KOPT-K1 (cell line): ENCODE data around the gene ERVK3-1.
"Not testable (repeated sequence)": the region's sequence is repeated elsewhere in the genome, so short reads cannot be mapped to it uniquely, and the experiment has no call there.

Experiments
- H3K27ac ChIP-seq: fragments of 200-600 bp; sonication (generic); 2 replicates; pipeline ENCODE4 v1.5.1; 2016; ENCODE audit warnings: antibody characterized with exemption, mild to moderate bottlenecking, low read depth, low read length; ENCODE audit not compliant: poor library complexity, severe bottlenecking
- H3K36me3 ChIP-seq: fragments of 200-600 bp; sonication (generic); 2 replicates; pipeline ENCODE4 v1.5.1; 2017; ENCODE audit warnings: antibody characterized with exemption, mild to moderate bottlenecking, low read length, moderate library complexity; ENCODE audit not compliant: insufficient read depth
- H3K9me3 ChIP-seq: fragments of 200-600 bp; sonication (generic); 2 replicates; pipeline ENCODE4 v1.5.1; 2017; ENCODE audit warnings: antibody characterized with exemption, low read length, mild to moderate bottlenecking; ENCODE audit not compliant: insufficient read depth, poor library complexity, severe bottlenecking

Gene ERVK3-1

GRCh38 chr19:58279925-58280316 is 25.3 kb upstream of the ERVK3-1 start:
- peaks cover 23% of the 10 kb centered on the region for H3K36me3 ChIP-seq
- peak overlapping the region; percentile 70 for H3K27ac ChIP-seq
- no peaks in the 10 kb centered on the region for H3K9me3 ChIP-seq

- Histone ChIP-seq H3K36me3 (peaks cover 55% of the 10 kb centered on the region), H3K27ac (no peak overlapping the region), H3K9me3 (no peaks in the 10 kb centered on the region)
These were observed 21.0 kb upstream of the ERVK3-1 start for GRCh38 chr19:58284199-58284598.

GRCh38 chr19:58291943-58292342 is 13.2 kb upstream of the ERVK3-1 start:
- peaks cover 98% of the 10 kb centered on the region for H3K36me3 ChIP-seq
- peaks cover 12% of the 10 kb centered on the region for H3K9me3 ChIP-seq
- H3K27ac ChIP-seq = no peak overlapping the region

- Histone ChIP-seq H3K9me3 (peaks cover 12% of the 10 kb centered on the region), H3K27ac (no peak overlapping the region), H3K36me3 (peaks cover 96% of the 10 kb centered on the region)
These were observed 10.3 kb upstream of the ERVK3-1 start for GRCh38 chr19:58294743-58295374.

- Histone ChIP-seq H3K27ac (no peak overlapping the region), H3K36me3 (peaks cover 96% of the 10 kb centered on the region), H3K9me3 (peaks cover 12% of the 10 kb centered on the region)
These were observed 9.1 kb upstream of the ERVK3-1 start for GRCh38 chr19:58296104-58296503.

- Histone ChIP-seq H3K36me3 (peaks cover 71% of the 10 kb centered on the region), H3K27ac (no peak overlapping the region), H3K9me3 (no peaks in the 10 kb centered on the region)
These were observed 4.6 kb upstream of the ERVK3-1 start for GRCh38 chr19:58300620-58301019.

GRCh38 chr19:58304255-58304654 is 922 bp upstream of the ERVK3-1 start:
- H3K27ac ChIP-seq = peak overlapping the region; percentile 85
- no peaks in the 10 kb centered on the region for H3K9me3 ChIP-seq
- peaks cover 69% of the 10 kb centered on the region for H3K36me3 ChIP-seq

- Histone ChIP-seq H3K27ac (peak overlapping the region; percentile 85), H3K36me3 (peaks cover 70% of the 10 kb centered on the region), H3K9me3 (no peaks in the 10 kb centered on the region)
These were observed 471 bp upstream of the ERVK3-1 start for GRCh38 chr19:58304748-58305064.

- Histone ChIP-seq H3K36me3 (peaks cover 63% of the 10 kb centered on the region), H3K27ac (peak overlapping the region; percentile 85), H3K9me3 (no peaks in the 10 kb centered on the region)
These were observed 751 bp downstream of the ERVK3-1 start for GRCh38 chr19:58305932-58306323.

GRCh38 chr19:58307736-58308135 is 2.6 kb downstream of the ERVK3-1 start:
- Histone ChIP-seq H3K27ac (no peak overlapping the region), H3K36me3 (peaks cover 63% of the 10 kb centered on the region), H3K9me3 (no peaks in the 10 kb centered on the region)

- peaks cover 89% of the 10 kb centered on the region for H3K36me3 ChIP-seq
- not testable (repeated sequence) for H3K9me3 ChIP-seq, H3K27ac ChIP-seq
These were observed 5.5 kb downstream of the ERVK3-1 start for GRCh38 chr19:58310685-58311084.

- H3K36me3 ChIP-seq = peaks cover 92% of the 10 kb centered on the region
- H3K27ac ChIP-seq = no peak overlapping the region
- no peaks in the 10 kb centered on the region for H3K9me3 ChIP-seq
These were observed 6.2 kb downstream of the ERVK3-1 start for GRCh38 chr19:58311345-58311865.

GRCh38 chr19:58315580-58315979 is 10.4 kb downstream of the ERVK3-1 start:
- Histone ChIP-seq H3K9me3 (no peaks in the 10 kb centered on the region), H3K36me3 (peaks cover 59% of the 10 kb centered on the region), H3K27ac (no peak overlapping the region)

- Histone ChIP-seq H3K36me3 (peaks cover 44% of the 10 kb centered on the region), H3K27ac (no peak overlapping the region), H3K9me3 (no peaks in the 10 kb centered on the region)
These were observed 12.4 kb downstream of the ERVK3-1 start for GRCh38 chr19:58317476-58318072.

GRCh38 chr19:58318297-58318696 is 13.1 kb downstream of the ERVK3-1 start:
- peaks cover 36% of the 10 kb centered on the region for H3K36me3 ChIP-seq
- no peak overlapping the region for H3K27ac ChIP-seq
- H3K9me3 ChIP-seq = no peaks in the 10 kb centered on the region

GRCh38 chr19:58319241-58319640 is 14.1 kb downstream of the ERVK3-1 start:
- Histone ChIP-seq H3K36me3 (peaks cover 27% of the 10 kb centered on the region), H3K9me3 (no peaks in the 10 kb centered on the region), H3K27ac (no peak overlapping the region)
